GM23338 (cell line): ENCODE measurements around the gene POLD3. TPM values are rescaled to one million over a fixed set of nuclear protein-coding genes. Genes with fewer than 3 reads are reported as not detected.

Experiments
- ATAC-seq: fragments of 200-7000 bp; cut with Tn5 transposase; 3 replicates; pipeline ENCODE4 v1.9.1; 2020
- DNase-seq: peaks from one replicate; pipeline ENCODE4 v3.0.0-alpha.2; 2015; ENCODE audit warnings: low spot score
- H2AFZ ChIP-seq: fragments of 200-600 bp; sonication (generic); 2 replicates; pipeline ENCODE4 v1.8.0; 2016; ENCODE audit warnings: antibody characterized with exemption, mild to moderate bottlenecking, moderate library complexity
- H3F3A ChIP-seq: fragments of 200-600 bp; sonication (generic); replicated peaks from 2 replicates; pipeline ENCODE4 v1.8.0; 2017; ENCODE audit warnings: antibody characterized with exemption, mixed run types, low read depth
- H3K27ac ChIP-seq: fragments of 200-600 bp; sonication (generic); 2 replicates; pipeline ENCODE4 v1.6.1; 2016; ENCODE audit warnings: low read depth
- H3K27me3 ChIP-seq: fragments of 200-600 bp; sonication (generic); 2 replicates; pipeline ENCODE4 v1.8.0; 2016; ENCODE audit warnings: mild to moderate bottlenecking, mixed run types, moderate library complexity; ENCODE audit not compliant: insufficient read depth
- H3K36me3 ChIP-seq: fragments of 200-600 bp; sonication (generic); 2 replicates; pipeline ENCODE4 v1.8.0; 2016; ENCODE audit warnings: mild to moderate bottlenecking; ENCODE audit not compliant: insufficient read depth
- H3K4me1 ChIP-seq: fragments of 200-600 bp; sonication (generic); 2 replicates; pipeline ENCODE4 v1.8.0; 2016; ENCODE audit warnings: mild to moderate bottlenecking, moderate library complexity; ENCODE audit not compliant: insufficient read depth
- H3K4me2 ChIP-seq: fragments of 200-600 bp; sonication (generic); 2 replicates; pipeline ENCODE4 v1.7.1; 2017; ENCODE audit warnings: mixed run types
- H3K4me3 ChIP-seq: fragments of 200-600 bp; sonication (generic); 2 replicates; pipeline ENCODE4 v1.6.1; 2016; ENCODE audit warnings: mixed run types
- H3K79me2 ChIP-seq: fragments of 200-600 bp; sonication (generic); replicated peaks from 2 replicates; pipeline ENCODE4 v1.8.0; 2017; ENCODE audit warnings: mild to moderate bottlenecking; ENCODE audit not compliant: insufficient read depth
- H3K9me2 ChIP-seq: fragments of 200-600 bp; sonication (generic); 2 replicates; pipeline ENCODE4 v1.8.0; 2017; ENCODE audit not compliant: insufficient read depth
- H4K20me1 ChIP-seq: fragments of 200-600 bp; sonication (generic); replicated peaks from 2 replicates; pipeline ENCODE4 v1.8.0; 2017; ENCODE audit warnings: mild to moderate bottlenecking; ENCODE audit not compliant: insufficient read depth
- H3K27ac Mint-ChIP-seq: 2 replicates; pipeline ENCODE4 v1.8.0; 2020; ENCODE audit warnings: inconsistent platforms, mild to moderate bottlenecking, moderate library complexity, mixed read lengths
- H3K27me3 Mint-ChIP-seq: 3 replicates; pipeline ENCODE4 v1.8.0; 2022; ENCODE audit warnings: low read depth, mild to moderate bottlenecking, moderate library complexity, mixed read lengths, inconsistent platforms; ENCODE audit not compliant: insufficient read depth, poor library complexity
- H3K36me3 Mint-ChIP-seq: 3 replicates; pipeline ENCODE4 v1.8.0; 2021; ENCODE audit warnings: low read depth, mild to moderate bottlenecking, inconsistent platforms, moderate library complexity, mixed read lengths
- H3K4me1 Mint-ChIP-seq: 3 replicates; pipeline ENCODE4 v1.8.0; 2020; ENCODE audit warnings: mild to moderate bottlenecking, inconsistent platforms, mixed read lengths
- H3K4me3 Mint-ChIP-seq: 3 replicates; pipeline ENCODE4 v1.8.0; 2021; ENCODE audit warnings: moderate library complexity, mild to moderate bottlenecking, inconsistent platforms, mixed read lengths
- H3K9me3 Mint-ChIP-seq: 3 replicates; pipeline ENCODE4 v1.8.0; 2020; ENCODE audit warnings: moderate library complexity, mild to moderate bottlenecking, inconsistent platforms, mixed read lengths
- CTCF ChIP-seq, 2 experiments: fragments of 200-600 bp in 1 of 2; sonication (generic) in 1 of 2; conservative IDR thresholded peaks; 2 replicates each; pipeline versions ENCODE4 v1.5.1 to v1.6.1; 2016 to 2017; ENCODE audit warnings: antibody characterized with exemption in 2 of 2, low read depth in 2 of 2, mild to moderate bottlenecking in 2 of 2, moderate library complexity in 1 of 2
- EZH2phosphoT487 ChIP-seq: fragments of 200-600 bp; sonication (generic); IDR thresholded peaks from one replicate; pipeline ENCODE4 v1.8.1; 2018; ENCODE audit warnings: antibody characterized with exemption; ENCODE audit not compliant: unreplicated experiment
- JUNB ChIP-seq: IDR thresholded peaks from one replicate; pipeline ENCODE4 v1.6.1; 2016; ENCODE audit warnings: antibody characterized with exemption; ENCODE audit not compliant: unreplicated experiment
- polyA plus RNA-seq: library from polyadenylated mRNA; unstranded; fragments of >200 nt; fragmentation: Nextera tagmentation; extraction: Ambion mirVana; gene quantifications from 2 replicates; pipeline ENCODE4 v1.2.1, GENCODE V29; 2016
- total RNA-seq: library from RNA; depleted of rRNA; stranded (reverse); fragments of >200 nt; shearing (Covaris generic); gene quantifications from 2 replicates; pipeline ENCODE4 v1.2.3, GENCODE V29; 2014
- TF ChIP-seq, protein P1 (sequence below): IDR thresholded peaks from one replicate; pipeline ENCODE4 v1.6.1; 2018; ENCODE audit warnings: antibody characterized with exemption; ENCODE audit not compliant: unreplicated experiment

Gene POLD3
- total and polyA plus RNA-seq, 2 experiments from 2014 or later = 21.9 to 50.1 TPM

GRCh38 chr11:74593463-74593862, 1.1 kb downstream of the POLD3 start (continued):
- no peak for TF ChIP-seq CTCF (conservative IDR thresholded peaks at IDR 0.05; ENCODE audit: low read depth in 2 of 2)
- TF ChIP-seq EZH2phosphoT487 = no peak
- TF ChIP-seq, protein P1, sequence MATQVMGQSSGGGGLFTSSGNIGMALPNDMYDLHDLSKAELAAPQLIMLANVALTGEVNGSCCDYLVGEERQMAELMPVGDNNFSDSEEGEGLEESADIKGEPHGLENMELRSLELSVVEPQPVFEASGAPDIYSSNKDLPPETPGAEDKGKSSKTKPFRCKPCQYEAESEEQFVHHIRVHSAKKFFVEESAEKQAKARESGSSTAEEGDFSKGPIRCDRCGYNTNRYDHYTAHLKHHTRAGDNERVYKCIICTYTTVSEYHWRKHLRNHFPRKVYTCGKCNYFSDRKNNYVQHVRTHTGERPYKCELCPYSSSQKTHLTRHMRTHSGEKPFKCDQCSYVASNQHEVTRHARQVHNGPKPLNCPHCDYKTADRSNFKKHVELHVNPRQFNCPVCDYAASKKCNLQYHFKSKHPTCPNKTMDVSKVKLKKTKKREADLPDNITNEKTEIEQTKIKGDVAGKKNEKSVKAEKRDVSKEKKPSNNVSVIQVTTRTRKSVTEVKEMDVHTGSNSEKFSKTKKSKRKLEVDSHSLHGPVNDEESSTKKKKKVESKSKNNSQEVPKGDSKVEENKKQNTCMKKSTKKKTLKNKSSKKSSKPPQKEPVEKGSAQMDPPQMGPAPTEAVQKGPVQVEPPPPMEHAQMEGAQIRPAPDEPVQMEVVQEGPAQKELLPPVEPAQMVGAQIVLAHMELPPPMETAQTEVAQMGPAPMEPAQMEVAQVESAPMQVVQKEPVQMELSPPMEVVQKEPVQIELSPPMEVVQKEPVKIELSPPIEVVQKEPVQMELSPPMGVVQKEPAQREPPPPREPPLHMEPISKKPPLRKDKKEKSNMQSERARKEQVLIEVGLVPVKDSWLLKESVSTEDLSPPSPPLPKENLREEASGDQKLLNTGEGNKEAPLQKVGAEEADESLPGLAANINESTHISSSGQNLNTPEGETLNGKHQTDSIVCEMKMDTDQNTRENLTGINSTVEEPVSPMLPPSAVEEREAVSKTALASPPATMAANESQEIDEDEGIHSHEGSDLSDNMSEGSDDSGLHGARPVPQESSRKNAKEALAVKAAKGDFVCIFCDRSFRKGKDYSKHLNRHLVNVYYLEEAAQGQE = no peak

- H3K27ac Mint-ChIP-seq = no peak overlapping the region
- H3K79me2 ChIP-seq = 0 out of 2 replicates have a peak, but pooled peaks cover 8% of the 10 kb centered on the region
- no peak overlapping the region for H2AFZ ChIP-seq
- H3K36me3 Mint-ChIP-seq = peaks cover 20% of the 10 kb centered on the region; the same call in 2 of the 3 replicates
- ATAC-seq (no peak), DNase-seq (no peak)
- no peaks in the 10 kb centered on the region for H3F3A ChIP-seq
- no peaks in the 10 kb centered on the region for H3K27me3 ChIP-seq
- no peaks in the 10 kb centered on the region for H3K9me3 Mint-ChIP-seq
- peaks cover 6% of the 10 kb centered on the region; the same call in 1 of the 2 replicates for H3K36me3 ChIP-seq
- no peak for TF ChIP-seq CTCF (conservative IDR thresholded peaks at IDR 0.05; ENCODE audit: low read depth in 2 of 2)
- no peak for TF ChIP-seq JUNB
- H3K4me2 ChIP-seq = no peak overlapping the region
- no peak overlapping the region for H3K27ac ChIP-seq
- H3K4me3 Mint-ChIP-seq = no peak overlapping the region
- no peaks in the 10 kb centered on the region; the same call in 1 of the 2 replicates for H4K20me1 ChIP-seq
- H3K4me1 ChIP-seq = no peaks in the 10 kb centered on the region
- no peaks in the 10 kb centered on the region for H3K27me3 Mint-ChIP-seq
- no peaks in the 10 kb centered on the region for H3K9me2 ChIP-seq
- H3K4me1 Mint-ChIP-seq = no peaks in the 10 kb centered on the region
- H3K4me3 ChIP-seq = no peak overlapping the region
Measured at GRCh38 chr11:74602637-74603556, 10.5 kb downstream of the POLD3 start.
